ENCODE data around the gene CLTB.

DNA sequence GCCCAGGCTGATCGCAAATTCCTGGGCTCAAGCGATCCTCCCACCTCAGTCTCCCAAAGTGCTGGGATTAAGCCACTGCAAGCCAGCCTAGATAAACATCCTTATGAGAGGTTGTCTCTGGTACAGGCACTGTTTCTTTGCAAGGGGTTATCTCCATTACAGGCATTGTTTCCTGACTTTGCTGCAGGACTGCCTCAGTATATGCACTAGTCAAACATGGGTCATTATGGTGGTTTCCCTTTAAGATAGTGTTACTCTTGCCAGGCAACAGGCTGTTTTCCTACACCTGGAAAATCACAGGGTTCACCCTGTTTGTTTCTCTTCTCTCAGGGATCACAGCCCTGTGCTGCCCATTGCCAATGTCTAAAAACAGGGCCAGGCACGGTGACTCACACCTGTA is 7.8 kb upstream of the CLTB start:
- TF ChIP-seq, protein P1, sequence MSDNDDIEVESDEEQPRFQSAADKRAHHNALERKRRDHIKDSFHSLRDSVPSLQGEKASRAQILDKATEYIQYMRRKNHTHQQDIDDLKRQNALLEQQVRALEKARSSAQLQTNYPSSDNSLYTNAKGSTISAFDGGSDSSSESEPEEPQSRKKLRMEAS (IDR thresholded peaks at IDR 0.05) = no peak
- TF ChIP-seq POLR2A (IDR thresholded peaks at IDR 0.05; ENCODE audit: borderline replicate concordance, extremely low read depth, insufficient read depth, insufficient read length) (no peak), POLR2AphosphoS5 (IDR thresholded peaks at IDR 0.05; ENCODE audit: low read depth, low read length) (no peak), EZH2 (IDR thresholded peaks at IDR 0.05) (no peak), EGR1 (IDR thresholded peaks at IDR 0.05; ENCODE audit: low read depth) (no peak), RAD21 (IDR thresholded peaks at IDR 0.05; ENCODE audit: low read depth) (no peak)
- TF ChIP-seq, protein P2, sequence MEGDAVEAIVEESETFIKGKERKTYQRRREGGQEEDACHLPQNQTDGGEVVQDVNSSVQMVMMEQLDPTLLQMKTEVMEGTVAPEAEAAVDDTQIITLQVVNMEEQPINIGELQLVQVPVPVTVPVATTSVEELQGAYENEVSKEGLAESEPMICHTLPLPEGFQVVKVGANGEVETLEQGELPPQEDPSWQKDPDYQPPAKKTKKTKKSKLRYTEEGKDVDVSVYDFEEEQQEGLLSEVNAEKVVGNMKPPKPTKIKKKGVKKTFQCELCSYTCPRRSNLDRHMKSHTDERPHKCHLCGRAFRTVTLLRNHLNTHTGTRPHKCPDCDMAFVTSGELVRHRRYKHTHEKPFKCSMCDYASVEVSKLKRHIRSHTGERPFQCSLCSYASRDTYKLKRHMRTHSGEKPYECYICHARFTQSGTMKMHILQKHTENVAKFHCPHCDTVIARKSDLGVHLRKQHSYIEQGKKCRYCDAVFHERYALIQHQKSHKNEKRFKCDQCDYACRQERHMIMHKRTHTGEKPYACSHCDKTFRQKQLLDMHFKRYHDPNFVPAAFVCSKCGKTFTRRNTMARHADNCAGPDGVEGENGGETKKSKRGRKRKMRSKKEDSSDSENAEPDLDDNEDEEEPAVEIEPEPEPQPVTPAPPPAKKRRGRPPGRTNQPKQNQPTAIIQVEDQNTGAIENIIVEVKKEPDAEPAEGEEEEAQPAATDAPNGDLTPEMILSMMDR (IDR thresholded peaks at IDR 0.05 in 2 of 3, conservative IDR thresholded peaks at IDR 0.05 in 1 of 3; ENCODE audit: borderline replicate concordance in 1 of 3, insufficient read depth in 1 of 3, low read depth in 2 of 3, low read length in 2 of 3) = no peak
